GM23338 (cell line): ENCODE data around the gene PDYN. TPM values are rescaled to one million over a fixed set of nuclear protein-coding genes. Genes with fewer than 3 reads are reported as not detected.

Experiments used
- ATAC-seq: fragments of 200-7000 bp; cut with Tn5 transposase; 3 replicates; pipeline ENCODE4 v1.9.1; 2020
- DNase-seq: peaks from one replicate; pipeline ENCODE4 v3.0.0-alpha.2; 2015; ENCODE audit warnings: low spot score
- H2AFZ ChIP-seq: fragments of 200-600 bp; sonication (generic); 2 replicates; pipeline ENCODE4 v1.8.0; 2016; ENCODE audit warnings: antibody characterized with exemption, mild to moderate bottlenecking, moderate library complexity
- H3F3A ChIP-seq: fragments of 200-600 bp; sonication (generic); replicated peaks from 2 replicates; pipeline ENCODE4 v1.8.0; 2017; ENCODE audit warnings: antibody characterized with exemption, mixed run types, low read depth
- H3K27ac ChIP-seq: fragments of 200-600 bp; sonication (generic); 2 replicates; pipeline ENCODE4 v1.6.1; 2016; ENCODE audit warnings: low read depth
- H3K27me3 ChIP-seq: fragments of 200-600 bp; sonication (generic); 2 replicates; pipeline ENCODE4 v1.8.0; 2016; ENCODE audit warnings: mild to moderate bottlenecking, mixed run types, moderate library complexity; ENCODE audit not compliant: insufficient read depth
- H3K36me3 ChIP-seq: fragments of 200-600 bp; sonication (generic); 2 replicates; pipeline ENCODE4 v1.8.0; 2016; ENCODE audit warnings: mild to moderate bottlenecking; ENCODE audit not compliant: insufficient read depth
- H3K4me1 ChIP-seq: fragments of 200-600 bp; sonication (generic); 2 replicates; pipeline ENCODE4 v1.8.0; 2016; ENCODE audit warnings: mild to moderate bottlenecking, moderate library complexity; ENCODE audit not compliant: insufficient read depth
- H3K4me2 ChIP-seq: fragments of 200-600 bp; sonication (generic); 2 replicates; pipeline ENCODE4 v1.7.1; 2017; ENCODE audit warnings: mixed run types
- H3K4me3 ChIP-seq: fragments of 200-600 bp; sonication (generic); 2 replicates; pipeline ENCODE4 v1.6.1; 2016; ENCODE audit warnings: mixed run types
- H3K79me2 ChIP-seq: fragments of 200-600 bp; sonication (generic); replicated peaks from 2 replicates; pipeline ENCODE4 v1.8.0; 2017; ENCODE audit warnings: mild to moderate bottlenecking; ENCODE audit not compliant: insufficient read depth
- H3K9me2 ChIP-seq: fragments of 200-600 bp; sonication (generic); 2 replicates; pipeline ENCODE4 v1.8.0; 2017; ENCODE audit not compliant: insufficient read depth
- H4K20me1 ChIP-seq: fragments of 200-600 bp; sonication (generic); replicated peaks from 2 replicates; pipeline ENCODE4 v1.8.0; 2017; ENCODE audit warnings: mild to moderate bottlenecking; ENCODE audit not compliant: insufficient read depth
- H3K27ac Mint-ChIP-seq: 2 replicates; pipeline ENCODE4 v1.8.0; 2020; ENCODE audit warnings: inconsistent platforms, mild to moderate bottlenecking, moderate library complexity, mixed read lengths
- H3K27me3 Mint-ChIP-seq: 3 replicates; pipeline ENCODE4 v1.8.0; 2022; ENCODE audit warnings: low read depth, mild to moderate bottlenecking, moderate library complexity, mixed read lengths, inconsistent platforms; ENCODE audit not compliant: insufficient read depth, poor library complexity
- H3K36me3 Mint-ChIP-seq: 3 replicates; pipeline ENCODE4 v1.8.0; 2021; ENCODE audit warnings: low read depth, mild to moderate bottlenecking, inconsistent platforms, moderate library complexity, mixed read lengths
- H3K4me1 Mint-ChIP-seq: 3 replicates; pipeline ENCODE4 v1.8.0; 2020; ENCODE audit warnings: mild to moderate bottlenecking, inconsistent platforms, mixed read lengths
- H3K4me3 Mint-ChIP-seq: 3 replicates; pipeline ENCODE4 v1.8.0; 2021; ENCODE audit warnings: moderate library complexity, mild to moderate bottlenecking, inconsistent platforms, mixed read lengths
- H3K9me3 Mint-ChIP-seq: 3 replicates; pipeline ENCODE4 v1.8.0; 2020; ENCODE audit warnings: moderate library complexity, mild to moderate bottlenecking, inconsistent platforms, mixed read lengths
- CREB1 ChIP-seq: fragments of 250-450 bp; sonication (Bioruptor Pico); IDR thresholded peaks from 2 replicates; pipeline ENCODE4 v1.5.0; 2020; ENCODE audit warnings: low read depth, mild to moderate bottlenecking, moderate library complexity
- JUNB ChIP-seq: IDR thresholded peaks from one replicate; pipeline ENCODE4 v1.6.1; 2016; ENCODE audit warnings: antibody characterized with exemption; ENCODE audit not compliant: unreplicated experiment
- NANOG ChIP-seq: IDR thresholded peaks from 2 replicates; pipeline ENCODE4 v1.6.1; 2016; ENCODE audit warnings: antibody characterized with exemption, borderline replicate concordance
- POLR2AphosphoS5 ChIP-seq: IDR thresholded peaks from 2 replicates; pipeline ENCODE4 v1.6.1; 2016; ENCODE audit warnings: antibody characterized with exemption, low read depth
- STAT1 ChIP-seq: IDR thresholded peaks from one replicate; pipeline ENCODE4 v1.6.1; 2016; ENCODE audit warnings: antibody characterized with exemption; ENCODE audit not compliant: unreplicated experiment
- ZNF114 ChIP-seq: fragments of 250-450 bp; sonication (Bioruptor Pico); IDR thresholded peaks from 2 replicates; pipeline ENCODE4 v1.5.0; 2020; ENCODE audit warnings: mild to moderate bottlenecking, moderate library complexity
- ZNF331 ChIP-seq: fragments of 250-450 bp; sonication (Bioruptor Pico); IDR thresholded peaks from 2 replicates; pipeline ENCODE4 v1.5.0; 2020; ENCODE audit warnings: low read depth, mild to moderate bottlenecking, moderate library complexity
- polyA plus RNA-seq: library from polyadenylated mRNA; unstranded; fragments of >200 nt; fragmentation: Nextera tagmentation; extraction: Ambion mirVana; gene quantifications from 2 replicates; pipeline ENCODE4 v1.2.1, GENCODE V29; 2016
- total RNA-seq: library from RNA; depleted of rRNA; stranded (reverse); fragments of >200 nt; shearing (Covaris generic); gene quantifications from 2 replicates; pipeline ENCODE4 v1.2.3, GENCODE V29; 2014
- TF ChIP-seq, protein P1 (sequence below): IDR thresholded peaks from 2 replicates; pipeline ENCODE4 v1.6.1; 2016; ENCODE audit warnings: antibody characterized with exemption
- TF ChIP-seq, protein P2 (sequence below): IDR thresholded peaks from one replicate; pipeline ENCODE4 v1.6.1; 2018; ENCODE audit warnings: antibody characterized with exemption; ENCODE audit not compliant: unreplicated experiment
- TF ChIP-seq, protein P3 (sequence below): fragments of 250-450 bp; sonication (Bioruptor Pico); IDR thresholded peaks from 2 replicates; pipeline ENCODE4 v1.5.0; 2020; ENCODE audit warnings: mild to moderate bottlenecking, moderate library complexity

Gene PDYN
- total and polyA plus RNA-seq, 2 experiments from 2014 or later: 0.21 to 0.24 TPM

DNA sequence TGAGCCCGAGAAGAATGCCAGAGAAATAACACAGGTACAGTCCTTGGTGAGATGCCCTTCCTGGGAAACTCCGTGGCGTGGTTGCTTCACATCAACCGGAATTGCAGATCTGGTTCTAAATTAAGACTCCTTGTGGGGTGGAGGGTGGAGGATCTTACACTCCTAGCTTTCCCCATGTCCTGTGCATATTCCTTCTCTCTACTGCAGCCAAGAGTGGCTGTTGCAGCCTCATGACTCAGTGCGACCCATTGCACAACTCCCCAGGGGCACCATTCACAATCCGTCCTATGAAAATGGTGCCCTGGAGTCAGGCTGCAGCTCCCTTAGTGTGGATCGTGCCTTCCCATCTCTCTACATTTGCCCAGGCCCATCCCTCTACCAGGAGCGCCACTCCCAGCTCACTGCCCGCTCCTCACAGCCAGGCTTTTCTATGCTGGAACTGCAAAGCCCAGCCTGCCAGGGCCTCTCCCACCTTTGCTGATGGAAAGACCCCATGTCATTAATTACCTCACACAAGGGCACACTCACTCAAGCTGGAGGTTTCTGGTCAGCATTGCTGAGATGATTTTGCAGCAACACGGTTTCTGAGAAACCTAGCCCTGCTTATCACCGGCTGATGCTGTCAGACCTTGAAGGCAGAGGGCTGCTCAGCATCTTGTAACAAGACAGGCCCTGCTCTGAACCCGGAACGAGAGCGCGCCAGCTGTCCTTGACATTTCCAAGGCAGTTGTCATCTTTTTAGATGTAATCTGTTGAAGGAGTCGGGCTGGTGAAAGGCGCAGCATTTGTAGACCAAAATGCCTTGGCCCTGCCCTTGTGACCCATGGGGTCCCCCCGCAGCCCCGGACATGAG lies 58.9 kb downstream of the PDYN start:
- H3K27me3 Mint-ChIP-seq: peaks cover 4% of the 10 kb centered on the region
- H3K36me3 Mint-ChIP-seq: peaks cover 3% of the 10 kb centered on the region; the same call in 1 of the 3 replicates
- no peak overlapping the region for H3K27ac ChIP-seq
- no peak overlapping the region for H3K4me3 ChIP-seq
- H3F3A ChIP-seq: no peaks in the 10 kb centered on the region
- DNase-seq (no peak), ATAC-seq (no peak)
- no peaks in the 10 kb centered on the region for H3K79me2 ChIP-seq
- no peaks in the 10 kb centered on the region for H4K20me1 ChIP-seq
- no peaks in the 10 kb centered on the region for H3K9me3 Mint-ChIP-seq
- H3K27ac Mint-ChIP-seq: no peak overlapping the region
- no peak overlapping the region for H3K4me3 Mint-ChIP-seq
- no peak for TF ChIP-seq STAT1
- TF ChIP-seq NANOG: no peak
- TF ChIP-seq, protein P1, sequence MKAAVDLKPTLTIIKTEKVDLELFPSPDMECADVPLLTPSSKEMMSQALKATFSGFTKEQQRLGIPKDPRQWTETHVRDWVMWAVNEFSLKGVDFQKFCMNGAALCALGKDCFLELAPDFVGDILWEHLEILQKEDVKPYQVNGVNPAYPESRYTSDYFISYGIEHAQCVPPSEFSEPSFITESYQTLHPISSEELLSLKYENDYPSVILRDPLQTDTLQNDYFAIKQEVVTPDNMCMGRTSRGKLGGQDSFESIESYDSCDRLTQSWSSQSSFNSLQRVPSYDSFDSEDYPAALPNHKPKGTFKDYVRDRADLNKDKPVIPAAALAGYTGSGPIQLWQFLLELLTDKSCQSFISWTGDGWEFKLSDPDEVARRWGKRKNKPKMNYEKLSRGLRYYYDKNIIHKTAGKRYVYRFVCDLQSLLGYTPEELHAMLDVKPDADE: no peak
- 0 out of 3 replicates have a peak, but pooled peaks cover 2% of the 10 kb centered on the region for H3K4me1 Mint-ChIP-seq
- H3K4me1 ChIP-seq: no peaks in the 10 kb centered on the region; the same call in 1 of the 2 replicates
- no peak overlapping the region for H2AFZ ChIP-seq
- no peaks in the 10 kb centered on the region for H3K36me3 ChIP-seq
- no peak overlapping the region for H3K4me2 ChIP-seq
- H3K27me3 ChIP-seq: no peaks in the 10 kb centered on the region
- no peaks in the 10 kb centered on the region for H3K9me2 ChIP-seq

DNA sequence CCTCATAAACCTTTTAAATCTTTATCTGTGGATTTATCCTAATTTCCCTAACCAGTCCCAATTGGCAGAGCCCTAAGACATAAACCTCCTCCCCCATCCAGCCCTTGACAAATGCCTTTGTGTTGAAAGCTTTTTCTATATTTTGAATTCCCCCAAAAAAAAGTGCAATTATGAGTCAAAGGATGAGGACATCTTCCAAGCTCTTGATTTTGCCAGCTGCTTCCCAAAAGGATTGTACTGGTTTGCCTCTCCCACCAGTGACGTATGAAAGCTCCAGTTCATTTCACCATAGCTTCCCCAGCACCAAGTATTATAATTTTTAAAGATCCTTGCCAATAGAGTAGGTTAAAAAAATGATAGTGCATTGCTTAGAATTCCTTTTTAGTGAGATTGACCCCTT lies 59.7 kb downstream of the PDYN start:
- Histone ChIP-seq H3K4me2 (no peak overlapping the region), H3F3A (no peaks in the 10 kb centered on the region), H3K36me3 (no peaks in the 10 kb centered on the region), H2AFZ (no peak overlapping the region), H3K4me3 (no peak overlapping the region), H3K79me2 (no peaks in the 10 kb centered on the region), H3K27me3 (no peaks in the 10 kb centered on the region), H3K9me2 (no peaks in the 10 kb centered on the region), H4K20me1 (no peaks in the 10 kb centered on the region), H3K4me1 (no peaks in the 10 kb centered on the region; the same call in 1 of the 2 replicates), H3K27ac (no peak overlapping the region)
- Mint-ChIP-seq H3K4me3 (no peak overlapping the region), H3K9me3 (no peaks in the 10 kb centered on the region), H3K4me1 (peaks cover 8% of the 10 kb centered on the region), H3K36me3 (peaks cover 3% of the 10 kb centered on the region; the same call in 1 of the 3 replicates), H3K27me3 (peaks cover 6% of the 10 kb centered on the region), H3K27ac (no peak overlapping the region)
- ATAC-seq (no peak), DNase-seq (no peak)
- TF ChIP-seq, protein P2, sequence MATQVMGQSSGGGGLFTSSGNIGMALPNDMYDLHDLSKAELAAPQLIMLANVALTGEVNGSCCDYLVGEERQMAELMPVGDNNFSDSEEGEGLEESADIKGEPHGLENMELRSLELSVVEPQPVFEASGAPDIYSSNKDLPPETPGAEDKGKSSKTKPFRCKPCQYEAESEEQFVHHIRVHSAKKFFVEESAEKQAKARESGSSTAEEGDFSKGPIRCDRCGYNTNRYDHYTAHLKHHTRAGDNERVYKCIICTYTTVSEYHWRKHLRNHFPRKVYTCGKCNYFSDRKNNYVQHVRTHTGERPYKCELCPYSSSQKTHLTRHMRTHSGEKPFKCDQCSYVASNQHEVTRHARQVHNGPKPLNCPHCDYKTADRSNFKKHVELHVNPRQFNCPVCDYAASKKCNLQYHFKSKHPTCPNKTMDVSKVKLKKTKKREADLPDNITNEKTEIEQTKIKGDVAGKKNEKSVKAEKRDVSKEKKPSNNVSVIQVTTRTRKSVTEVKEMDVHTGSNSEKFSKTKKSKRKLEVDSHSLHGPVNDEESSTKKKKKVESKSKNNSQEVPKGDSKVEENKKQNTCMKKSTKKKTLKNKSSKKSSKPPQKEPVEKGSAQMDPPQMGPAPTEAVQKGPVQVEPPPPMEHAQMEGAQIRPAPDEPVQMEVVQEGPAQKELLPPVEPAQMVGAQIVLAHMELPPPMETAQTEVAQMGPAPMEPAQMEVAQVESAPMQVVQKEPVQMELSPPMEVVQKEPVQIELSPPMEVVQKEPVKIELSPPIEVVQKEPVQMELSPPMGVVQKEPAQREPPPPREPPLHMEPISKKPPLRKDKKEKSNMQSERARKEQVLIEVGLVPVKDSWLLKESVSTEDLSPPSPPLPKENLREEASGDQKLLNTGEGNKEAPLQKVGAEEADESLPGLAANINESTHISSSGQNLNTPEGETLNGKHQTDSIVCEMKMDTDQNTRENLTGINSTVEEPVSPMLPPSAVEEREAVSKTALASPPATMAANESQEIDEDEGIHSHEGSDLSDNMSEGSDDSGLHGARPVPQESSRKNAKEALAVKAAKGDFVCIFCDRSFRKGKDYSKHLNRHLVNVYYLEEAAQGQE: no peak
- TF ChIP-seq CREB1 (CRISPR knock-in tag) (no peak), ZNF331 (no peak), JUNB (no peak), STAT1 (no peak), ZNF114 (CRISPR knock-in tag) (no peak), POLR2AphosphoS5 (no peak), NANOG (no peak)
- TF ChIP-seq, protein P3, sequence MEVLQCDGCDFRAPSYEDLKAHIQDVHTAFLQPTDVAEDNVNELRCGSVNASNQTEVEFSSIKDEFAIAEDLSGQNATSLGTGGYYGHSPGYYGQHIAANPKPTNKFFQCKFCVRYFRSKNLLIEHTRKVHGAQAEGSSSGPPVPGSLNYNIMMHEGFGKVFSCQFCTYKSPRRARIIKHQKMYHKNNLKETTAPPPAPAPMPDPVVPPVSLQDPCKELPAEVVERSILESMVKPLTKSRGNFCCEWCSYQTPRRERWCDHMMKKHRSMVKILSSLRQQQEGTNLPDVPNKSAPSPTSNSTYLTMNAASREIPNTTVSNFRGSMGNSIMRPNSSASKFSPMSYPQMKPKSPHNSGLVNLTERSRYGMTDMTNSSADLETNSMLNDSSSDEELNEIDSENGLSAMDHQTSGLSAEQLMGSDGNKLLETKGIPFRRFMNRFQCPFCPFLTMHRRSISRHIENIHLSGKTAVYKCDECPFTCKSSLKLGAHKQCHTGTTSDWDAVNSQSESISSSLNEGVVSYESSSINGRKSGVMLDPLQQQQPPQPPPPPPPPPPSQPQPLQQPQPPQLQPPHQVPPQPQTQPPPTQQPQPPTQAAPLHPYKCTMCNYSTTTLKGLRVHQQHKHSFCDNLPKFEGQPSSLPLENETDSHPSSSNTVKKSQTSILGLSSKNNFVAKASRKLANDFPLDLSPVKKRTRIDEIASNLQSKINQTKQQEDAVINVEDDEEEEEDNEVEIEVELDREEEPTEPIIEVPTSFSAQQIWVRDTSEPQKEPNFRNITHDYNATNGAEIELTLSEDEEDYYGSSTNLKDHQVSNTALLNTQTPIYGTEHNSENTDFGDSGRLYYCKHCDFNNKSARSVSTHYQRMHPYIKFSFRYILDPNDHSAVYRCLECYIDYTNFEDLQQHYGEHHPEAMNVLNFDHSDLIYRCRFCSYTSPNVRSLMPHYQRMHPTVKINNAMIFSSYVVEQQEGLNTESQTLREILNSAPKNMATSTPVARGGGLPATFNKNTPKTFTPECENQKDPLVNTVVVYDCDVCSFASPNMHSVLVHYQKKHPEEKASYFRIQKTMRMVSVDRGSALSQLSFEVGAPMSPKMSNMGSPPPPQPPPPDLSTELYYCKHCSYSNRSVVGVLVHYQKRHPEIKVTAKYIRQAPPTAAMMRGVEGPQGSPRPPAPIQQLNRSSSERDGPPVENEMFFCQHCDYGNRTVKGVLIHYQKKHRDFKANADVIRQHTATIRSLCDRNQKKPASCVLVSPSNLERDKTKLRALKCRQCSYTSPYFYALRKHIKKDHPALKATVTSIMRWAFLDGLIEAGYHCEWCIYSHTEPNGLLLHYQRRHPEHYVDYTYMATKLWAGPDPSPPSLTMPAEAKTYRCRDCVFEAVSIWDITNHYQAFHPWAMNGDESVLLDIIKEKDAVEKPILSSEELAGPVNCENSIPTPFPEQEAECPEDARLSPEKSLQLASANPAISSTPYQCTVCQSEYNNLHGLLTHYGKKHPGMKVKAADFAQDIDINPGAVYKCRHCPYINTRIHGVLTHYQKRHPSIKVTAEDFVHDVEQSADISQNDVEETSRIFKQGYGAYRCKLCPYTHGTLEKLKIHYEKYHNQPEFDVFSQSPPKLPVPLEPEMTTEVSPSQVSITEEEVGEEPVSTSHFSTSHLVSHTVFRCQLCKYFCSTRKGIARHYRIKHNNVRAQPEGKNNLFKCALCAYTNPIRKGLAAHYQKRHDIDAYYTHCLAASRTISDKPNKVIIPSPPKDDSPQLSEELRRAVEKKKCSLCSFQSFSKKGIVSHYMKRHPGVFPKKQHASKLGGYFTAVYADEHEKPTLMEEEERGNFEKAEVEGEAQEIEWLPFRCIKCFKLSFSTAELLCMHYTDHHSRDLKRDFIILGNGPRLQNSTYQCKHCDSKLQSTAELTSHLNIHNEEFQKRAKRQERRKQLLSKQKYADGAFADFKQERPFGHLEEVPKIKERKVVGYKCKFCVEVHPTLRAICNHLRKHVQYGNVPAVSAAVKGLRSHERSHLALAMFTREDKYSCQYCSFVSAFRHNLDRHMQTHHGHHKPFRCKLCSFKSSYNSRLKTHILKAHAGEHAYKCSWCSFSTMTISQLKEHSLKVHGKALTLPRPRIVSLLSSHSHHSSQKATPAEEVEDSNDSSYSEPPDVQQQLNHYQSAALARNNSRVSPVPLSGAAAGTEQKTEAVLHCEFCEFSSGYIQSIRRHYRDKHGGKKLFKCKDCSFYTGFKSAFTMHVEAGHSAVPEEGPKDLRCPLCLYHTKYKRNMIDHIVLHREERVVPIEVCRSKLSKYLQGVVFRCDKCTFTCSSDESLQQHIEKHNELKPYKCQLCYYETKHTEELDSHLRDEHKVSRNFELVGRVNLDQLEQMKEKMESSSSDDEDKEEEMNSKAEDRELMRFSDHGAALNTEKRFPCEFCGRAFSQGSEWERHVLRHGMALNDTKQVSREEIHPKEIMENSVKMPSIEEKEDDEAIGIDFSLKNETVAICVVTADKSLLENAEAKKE (CRISPR knock-in tag): no peak
